Nucleus accumbens (tissue), 56 donors: ENCODE data around the gene ASIC3.

Source experiments
- DNase-seq, 56 donors: peaks; one replicate each; lab custom pipeline; 2025; lab: John Stamatoyannopoulos, UW

ASIC3 gene

DNA sequence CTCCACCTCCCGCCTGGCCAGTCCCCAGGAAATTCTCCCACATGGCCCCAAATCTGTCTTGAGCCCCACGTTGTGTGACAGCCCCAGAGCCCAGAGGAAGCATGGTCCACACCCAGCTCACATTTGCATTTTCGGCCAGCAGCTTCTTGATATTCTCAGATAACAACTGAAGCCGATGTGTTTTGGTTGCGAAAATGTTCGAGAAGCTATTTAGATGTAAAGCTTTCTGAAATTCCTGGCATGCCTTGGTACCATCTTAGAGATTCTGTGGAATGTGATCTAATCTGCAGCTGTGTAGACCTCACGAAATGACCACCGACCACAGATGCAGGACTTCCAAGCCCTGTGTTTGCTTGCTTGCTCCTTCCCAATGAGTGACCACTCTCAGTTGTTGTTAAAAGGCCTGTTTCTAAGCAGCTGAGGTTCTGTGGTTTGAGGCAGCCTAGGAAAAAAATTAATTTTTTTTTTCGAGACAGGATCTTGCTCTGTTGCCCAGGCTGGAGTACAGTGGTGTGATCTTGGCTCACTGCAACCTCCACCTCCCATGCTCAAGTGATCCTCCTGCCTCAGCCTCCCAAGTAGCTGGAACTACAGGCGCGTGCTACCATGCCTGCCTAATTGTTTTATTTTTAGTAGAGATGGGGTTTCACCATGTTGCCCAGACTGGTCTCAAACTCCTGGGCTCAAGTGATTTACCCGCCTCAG is 19.9 kb downstream of the ASIC3 start:
- no peak for DNase-seq

DNA sequence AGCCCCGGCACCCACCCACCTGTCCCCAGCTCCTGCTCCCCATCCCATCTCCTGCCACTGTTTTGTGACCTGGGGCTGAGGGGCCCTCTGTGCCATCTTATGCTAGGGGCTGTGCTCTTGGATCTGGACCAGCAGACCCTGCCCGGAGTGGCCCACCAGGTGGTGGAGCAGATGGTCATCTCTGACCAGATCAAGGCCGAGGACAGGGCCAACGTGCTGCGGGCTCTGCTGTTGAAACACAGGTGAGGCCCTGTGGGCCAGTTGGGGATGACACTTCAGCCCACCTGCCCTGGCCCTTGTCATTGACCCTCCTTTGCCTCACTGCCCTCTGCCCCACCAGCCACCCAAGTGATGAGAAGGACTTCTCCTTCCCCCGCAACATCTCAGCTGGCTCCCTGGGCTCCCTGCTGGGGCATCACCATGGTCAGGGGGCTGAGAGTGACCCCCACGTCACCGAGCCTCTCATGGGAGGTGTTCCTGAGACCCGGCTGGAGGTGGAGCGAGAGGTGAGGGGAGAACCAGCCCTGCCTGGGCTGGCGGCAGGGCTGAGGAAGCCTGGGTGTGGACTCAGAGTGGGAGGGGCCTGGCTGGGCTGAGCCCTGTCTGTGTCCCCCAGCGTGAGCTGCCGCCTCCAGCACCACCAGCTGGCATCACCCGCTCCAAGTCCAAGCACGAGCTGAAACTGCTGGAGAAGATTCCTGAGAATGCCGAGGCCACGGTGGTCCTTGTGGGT is 21.7 kb downstream of the ASIC3 start:
- DNase-seq: no peak

DNA sequence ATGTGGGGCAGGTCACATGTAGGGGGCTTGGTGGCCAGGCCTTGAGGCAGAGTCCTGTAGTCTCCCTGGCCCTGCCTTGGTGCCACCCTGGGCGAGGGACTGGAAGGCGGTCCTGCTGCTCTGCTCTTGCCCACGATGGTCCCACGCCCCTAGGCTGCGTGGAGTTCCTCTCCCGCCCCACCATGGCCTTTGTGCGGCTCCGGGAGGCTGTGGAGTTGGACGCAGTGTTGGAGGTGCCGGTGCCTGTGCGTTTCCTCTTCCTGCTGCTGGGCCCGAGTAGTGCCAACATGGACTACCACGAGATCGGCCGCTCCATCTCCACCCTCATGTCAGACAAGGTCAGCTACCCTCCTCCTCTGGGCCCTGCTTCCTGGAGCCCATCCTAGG is 22.2 kb downstream of the ASIC3 start:
- DNase-seq: no peak

DNA sequence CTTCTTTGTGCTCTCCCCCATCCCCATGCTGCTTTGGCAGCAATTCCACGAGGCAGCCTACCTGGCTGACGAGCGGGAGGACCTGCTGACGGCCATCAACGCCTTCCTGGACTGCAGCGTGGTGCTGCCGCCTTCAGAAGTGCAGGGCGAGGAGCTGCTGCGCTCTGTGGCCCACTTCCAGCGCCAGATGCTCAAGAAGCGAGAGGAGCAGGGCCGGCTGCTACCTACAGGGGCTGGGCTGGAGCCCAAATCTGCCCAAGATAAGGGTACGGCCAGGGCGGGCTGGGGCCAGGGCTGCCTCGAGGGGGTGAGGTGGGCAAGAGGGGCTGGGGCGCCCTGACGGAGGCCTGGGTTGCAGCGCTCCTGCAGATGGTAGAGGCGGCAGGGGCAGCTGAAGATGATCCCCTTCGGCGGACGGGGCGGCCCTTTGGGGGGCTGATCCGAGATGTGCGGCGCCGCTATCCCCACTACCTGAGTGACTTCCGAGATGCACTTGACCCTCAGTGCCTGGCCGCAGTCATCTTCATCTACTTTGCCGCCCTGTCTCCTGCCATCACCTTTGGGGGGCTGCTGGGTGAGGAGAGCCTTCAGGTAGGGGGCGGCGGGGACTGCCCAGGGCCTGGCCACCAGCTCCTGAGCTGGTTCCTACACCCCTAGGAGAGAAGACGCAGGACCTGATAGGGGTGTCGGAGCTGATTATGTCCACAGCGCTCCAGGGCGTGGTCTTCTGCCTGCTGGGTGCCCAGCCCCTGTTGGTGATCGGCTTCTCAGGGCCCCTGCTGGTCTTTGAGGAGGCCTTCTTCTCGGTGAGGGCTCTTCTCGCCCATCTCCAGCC is 22.9 kb downstream of the ASIC3 start:
- no peak for DNase-seq

DNA sequence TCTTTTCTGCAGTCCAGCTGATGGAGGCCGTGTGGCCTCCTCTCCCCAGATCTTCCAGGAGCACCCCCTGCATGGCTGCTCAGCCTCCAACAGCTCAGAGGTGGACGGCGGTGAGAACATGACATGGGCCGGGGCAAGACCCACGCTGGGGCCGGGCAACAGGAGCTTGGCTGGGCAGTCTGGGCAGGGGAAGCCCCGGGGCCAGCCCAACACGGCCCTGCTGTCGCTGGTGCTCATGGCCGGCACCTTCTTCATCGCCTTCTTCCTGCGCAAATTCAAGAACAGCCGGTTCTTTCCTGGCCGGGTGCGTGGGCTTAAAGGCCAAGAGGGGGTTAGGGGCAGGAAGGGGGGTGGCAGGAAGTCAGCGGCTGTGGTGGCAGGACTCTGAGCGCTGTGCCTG is 25.7 kb downstream of the ASIC3 start:
- DNase-seq: no peak

DNA sequence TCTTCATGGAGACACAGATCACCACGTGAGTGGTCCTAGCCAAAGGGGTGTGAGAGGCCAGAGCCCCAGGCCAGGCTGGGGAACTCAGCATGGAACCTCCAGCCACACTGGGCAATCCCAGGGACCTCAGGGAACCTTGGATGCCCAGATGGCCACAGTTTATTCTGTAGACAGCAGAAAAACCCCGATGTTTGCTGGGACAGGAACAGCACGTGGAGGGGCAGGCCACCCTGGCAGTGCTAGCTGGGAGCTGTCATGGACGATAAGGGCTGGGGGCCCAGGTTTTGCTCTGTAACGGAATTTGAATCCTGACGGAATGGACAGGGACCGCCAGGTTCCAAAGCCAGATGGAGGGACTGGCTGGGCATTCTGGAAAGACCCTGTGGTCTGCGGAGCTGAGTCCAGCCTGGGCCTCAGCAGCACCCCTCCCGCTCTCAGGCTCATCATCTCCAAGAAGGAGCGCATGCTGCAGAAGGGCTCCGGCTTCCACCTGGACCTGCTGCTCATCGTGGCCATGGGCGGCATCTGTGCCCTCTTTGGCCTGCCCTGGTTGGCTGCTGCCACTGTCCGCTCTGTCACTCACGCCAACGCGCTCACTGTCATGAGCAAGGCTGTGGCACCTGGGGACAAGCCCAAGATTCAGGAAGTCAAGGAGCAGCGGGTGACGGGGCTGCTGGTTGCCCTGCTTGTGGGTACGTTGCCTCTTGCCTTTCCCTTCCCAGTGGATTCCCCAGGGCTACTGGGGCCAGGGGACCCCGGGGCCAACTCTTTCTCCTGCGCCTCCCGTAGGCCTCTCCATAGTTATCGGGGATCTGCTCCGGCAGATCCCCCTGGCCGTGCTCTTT is 26.7 kb downstream of the ASIC3 start:
- no peak for DNase-seq

DNA sequence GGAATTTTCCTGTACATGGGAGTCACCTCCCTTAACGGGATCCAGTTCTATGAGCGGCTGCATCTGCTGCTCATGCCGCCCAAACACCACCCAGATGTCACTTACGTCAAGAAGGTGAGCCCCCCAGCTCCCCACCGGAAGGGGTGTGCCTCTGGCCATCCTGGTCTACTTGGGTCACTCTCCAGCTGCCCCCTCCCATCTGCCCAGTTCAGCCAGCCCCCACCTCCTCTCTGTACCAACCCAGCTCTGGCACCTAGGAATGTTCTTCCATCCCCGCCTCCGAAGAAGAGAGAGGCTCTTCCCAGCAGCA is 27.3 kb downstream of the ASIC3 start:
- DNase-seq: no peak

DNA sequence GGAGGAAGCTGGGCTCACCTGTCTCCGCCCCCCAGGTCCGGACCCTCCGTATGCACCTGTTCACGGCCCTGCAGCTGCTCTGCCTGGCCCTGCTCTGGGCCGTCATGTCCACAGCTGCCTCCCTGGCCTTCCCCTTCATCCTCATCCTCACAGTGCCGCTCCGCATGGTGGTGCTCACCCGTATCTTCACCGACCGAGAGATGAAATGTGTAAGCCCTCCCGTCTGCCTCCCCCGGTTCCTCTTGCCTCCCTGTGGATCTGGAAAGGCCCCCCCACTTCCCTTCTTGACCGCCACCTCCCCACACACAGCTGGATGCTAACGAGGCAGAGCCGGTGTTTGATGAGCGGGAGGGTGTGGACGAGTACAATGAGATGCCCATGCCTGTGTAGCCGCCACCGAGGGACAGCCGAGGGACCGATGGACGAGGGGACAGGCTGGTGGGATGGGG is 27.7 kb downstream of the ASIC3 start:
- no peak for DNase-seq

DNA sequence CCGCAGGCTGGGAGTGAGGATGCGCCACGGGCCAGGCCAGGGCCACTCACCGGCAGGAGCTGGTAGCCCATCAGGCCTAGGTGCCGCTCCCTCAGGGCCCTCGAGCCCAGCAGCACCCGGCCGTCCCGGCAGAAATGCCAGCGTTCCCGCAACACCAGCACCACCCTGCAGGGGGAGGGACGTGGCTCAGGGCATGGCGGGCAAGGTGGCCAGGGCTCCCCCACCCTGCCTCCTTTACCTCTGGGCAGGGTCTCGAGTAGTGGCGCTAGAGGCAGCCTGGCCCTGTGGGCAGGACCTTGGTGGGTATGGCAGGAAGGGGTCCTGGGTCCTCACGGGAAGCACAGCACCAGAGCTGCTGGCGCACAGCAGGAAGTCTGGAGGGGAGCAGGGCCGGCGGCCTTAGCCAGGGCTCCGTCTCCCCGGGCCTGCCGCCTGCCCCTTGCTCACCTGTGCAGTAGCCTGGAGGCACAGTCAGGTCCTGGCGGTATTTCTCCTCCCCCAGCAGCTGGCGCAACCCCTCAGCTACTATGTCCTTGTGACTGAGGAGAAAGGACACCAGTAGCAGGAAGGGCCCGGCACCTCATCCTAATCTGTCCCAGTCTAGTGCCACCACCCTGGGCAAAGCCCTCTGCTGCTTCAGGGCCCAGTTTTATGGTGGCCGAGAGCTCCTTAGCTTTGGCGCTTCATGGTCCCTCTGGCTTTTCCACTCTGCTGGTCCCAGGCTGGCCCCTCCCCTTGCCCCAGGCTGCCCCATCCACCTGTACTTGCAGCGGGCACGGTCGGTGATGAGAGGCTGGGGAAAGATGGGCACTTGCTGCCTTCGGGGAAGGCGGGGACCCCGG is 28.8 kb downstream of the ASIC3 start:
- DNase-seq: no peak

DNA sequence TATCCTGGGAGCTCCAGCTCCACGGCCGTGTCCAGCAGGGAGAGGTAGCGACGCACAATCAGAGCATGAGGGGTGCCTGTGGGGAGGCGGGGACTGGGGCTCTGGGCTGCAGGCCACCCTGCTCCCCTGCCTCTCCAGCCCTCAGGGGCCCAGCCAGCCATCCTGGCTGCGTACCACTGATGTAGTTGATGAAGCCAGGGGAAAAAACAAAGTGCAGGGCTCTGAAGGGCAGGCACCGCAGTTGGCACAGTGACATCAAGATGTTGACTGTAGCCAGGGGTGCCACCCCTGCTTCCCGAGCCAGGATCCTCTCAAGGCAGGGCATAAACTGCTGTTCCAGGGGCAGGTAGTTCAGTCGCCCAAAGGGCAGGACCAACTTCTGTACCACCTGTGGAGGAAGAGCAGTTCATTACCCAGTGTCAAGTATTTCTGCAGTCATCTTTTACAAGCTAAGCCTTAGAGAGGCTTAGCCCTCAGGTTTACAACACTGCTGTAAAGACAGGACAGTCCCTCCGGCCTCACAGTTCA is 29.4 kb downstream of the ASIC3 start:
- DNase-seq: no peak

DNA sequence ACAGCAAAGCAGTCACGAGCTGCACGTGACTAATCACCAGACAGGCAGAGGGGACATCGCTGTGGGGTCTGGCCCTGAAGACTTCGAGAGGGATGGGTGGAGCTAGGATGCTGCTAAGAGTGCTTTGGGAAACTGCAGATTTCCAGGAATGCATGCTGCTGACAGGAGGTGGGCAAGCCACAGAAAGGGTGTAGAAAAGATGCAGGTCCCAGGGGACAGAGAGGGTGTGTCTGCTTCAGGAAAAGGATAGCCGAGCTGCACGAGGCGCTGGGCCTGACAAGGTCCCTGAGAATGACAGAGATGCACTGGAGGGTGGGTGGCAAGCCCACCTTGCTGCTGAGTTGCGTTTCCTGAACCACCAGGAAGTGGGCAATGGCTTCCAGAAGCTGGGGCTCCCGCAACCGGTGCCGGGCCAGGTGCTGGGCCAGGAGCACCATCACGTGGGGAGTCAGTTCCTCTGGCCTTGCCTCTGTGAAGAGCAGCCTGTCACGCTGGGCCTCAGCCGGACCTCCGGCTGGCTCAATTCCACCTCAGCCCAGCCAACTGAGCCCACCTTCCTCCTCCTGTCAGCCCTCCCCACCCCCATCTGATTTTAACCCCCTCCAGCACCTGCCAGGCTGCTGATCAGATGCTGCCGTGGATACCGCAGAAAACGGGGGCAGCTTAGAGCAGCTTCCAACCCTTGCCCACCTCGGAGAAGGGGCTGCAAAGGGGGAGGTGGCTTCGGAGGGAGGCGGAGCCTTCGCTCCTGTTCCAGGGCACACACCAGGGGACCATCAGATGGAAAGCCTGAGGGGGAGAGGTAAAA is 30.1 kb downstream of the ASIC3 start:
- DNase-seq: no peak

DNA sequence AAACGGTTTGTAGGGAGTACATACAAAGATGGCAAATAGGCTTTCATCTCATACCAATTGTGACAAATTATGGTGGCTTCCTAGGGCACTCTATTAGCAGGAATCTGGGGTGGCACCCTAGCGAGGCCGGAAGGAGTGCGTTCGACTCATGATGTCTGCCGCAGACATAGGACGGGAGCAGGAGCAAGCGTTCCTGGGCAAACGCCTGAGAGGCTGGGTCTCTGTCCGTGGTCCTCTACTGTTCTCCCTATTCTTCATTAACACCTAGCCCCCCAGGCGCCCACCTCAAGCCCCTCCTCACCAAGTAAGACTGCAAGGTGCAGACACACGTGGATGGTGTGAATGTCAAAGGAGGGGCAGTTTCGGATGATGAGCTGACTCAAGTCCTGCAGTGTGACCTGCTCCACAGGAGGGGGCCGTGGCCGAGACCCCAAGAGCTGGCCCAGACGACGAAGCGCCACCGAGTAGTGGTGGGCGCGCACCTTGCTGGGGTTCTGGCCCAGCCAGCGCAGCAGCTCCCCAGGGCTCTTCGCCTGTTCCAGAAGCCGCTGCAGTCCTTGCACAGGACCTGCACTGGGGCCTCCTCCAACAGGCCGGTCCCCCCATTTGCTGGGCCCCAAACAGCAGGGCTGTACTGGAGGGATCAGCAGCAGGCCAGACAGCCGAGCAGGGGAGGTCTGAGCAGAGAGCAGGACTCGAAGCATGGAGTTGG is 31.0 kb downstream of the ASIC3 start:
- no peak for DNase-seq

DNA sequence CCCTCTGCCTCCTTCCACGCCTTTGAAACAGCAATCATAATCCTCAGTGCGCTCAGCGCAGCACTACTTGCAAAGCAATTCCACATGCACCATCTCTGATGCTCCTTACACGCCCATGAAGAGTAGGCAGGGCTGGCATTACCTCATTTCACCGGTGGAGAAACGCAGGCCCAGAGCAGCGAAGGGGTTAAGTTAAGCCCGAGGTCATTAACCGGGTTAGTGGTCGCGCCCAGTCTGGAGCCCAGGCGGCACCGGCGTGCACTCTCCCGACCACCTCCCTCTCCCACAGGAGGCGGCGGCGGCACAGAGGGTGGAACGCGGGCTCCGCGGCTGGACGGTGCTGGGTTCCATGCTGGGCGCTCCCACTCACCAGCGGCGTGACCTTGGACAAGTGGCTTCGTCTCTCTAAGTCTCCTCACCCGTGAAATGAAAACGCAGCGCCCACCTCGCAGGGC is 31.8 kb downstream of the ASIC3 start:
- peak in 21 of 56 donors; percentile 25 to 65 (median 50) for DNase-seq

DNA sequence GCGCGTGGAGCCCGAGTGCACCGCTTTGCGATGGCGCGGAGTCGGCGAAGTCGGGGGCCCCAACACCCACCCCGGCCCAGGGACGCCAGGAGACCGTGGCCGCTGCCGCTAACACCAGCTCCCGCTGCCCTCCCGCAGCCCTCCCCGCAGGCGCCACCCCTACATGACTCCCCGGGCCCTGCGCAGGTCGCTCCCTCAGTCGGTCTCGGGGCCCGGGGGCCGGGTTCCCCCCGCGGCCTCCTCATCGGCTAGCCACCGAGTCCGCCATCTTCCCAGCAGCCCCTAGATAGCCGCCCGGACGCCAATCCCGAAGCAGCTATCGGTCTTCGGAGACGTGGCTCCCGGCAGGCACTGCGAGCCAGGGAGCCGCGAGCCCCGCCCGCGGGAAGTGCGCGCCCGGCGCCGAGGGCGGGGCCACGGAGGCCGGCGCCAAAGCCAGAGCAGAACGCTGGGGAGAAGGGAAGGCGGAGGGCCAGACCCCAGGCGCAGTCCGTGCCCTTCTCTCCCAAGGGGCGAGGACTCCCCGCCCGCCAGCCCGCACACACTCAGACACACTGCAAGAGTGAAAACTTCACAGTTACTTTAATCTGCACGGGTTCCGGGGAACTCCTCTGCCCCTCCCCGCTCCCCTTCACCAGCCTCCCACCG is 32.3 kb downstream of the ASIC3 start, which contains the start of gene FASTK:
TSS of gene FASTK (minus strand) at position 288 of the 648 bp plus-strand sequence. CDS start at position 245, 43 bp downstream.
- peak; percentile 28 to 96 (median 88) for DNase-seq

DNA sequence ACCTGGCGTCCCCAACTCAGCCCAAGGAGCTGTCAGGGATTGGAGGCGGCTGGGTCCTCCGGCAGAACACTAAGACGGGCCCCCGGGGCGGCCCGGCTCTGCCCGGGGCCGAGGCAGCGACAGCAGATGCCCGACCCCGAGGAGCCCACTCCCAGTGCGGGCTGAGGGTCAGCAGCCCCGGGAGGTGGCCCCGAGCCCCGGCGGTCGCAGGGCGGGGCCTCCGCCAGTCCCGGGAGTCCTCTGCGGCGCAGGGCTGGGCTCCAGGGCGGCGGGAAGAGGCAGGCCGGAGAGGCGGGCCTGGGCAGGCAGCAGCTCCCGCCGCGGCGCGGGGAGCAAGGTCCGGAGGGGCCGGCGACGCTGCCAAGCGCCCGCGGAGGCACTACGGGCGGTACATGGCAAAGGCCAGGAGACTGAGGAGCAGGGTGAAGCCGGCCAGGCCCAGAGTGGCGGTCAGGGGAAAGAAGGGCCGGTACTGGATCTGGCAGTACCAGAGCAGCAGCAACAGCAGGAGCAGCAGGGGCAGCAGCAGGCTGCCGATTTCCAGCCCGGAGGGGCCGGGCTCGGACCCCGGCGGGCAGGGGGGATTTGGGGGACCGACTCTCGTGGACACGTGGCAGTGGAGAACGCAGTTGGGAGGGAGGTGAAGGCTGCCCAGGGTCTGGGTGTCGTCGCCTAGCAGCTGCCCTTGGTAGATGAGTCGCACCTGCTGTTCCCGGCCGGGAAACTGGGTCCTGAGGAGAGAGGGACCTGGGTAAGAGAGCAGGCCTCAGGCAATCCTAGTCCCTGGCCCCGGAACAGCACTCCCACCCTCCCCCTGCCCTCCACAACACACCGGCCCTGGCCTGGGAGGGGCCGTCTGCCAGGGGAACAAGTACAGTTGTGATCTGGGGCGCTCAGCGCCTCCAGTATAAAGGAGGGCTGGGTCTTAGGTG is 33.1 kb downstream of the ASIC3 start:
- peak in 2 of 56 donors; percentile 31 to 49 for DNase-seq
